Mammary epithelial cell (primary cell): ENCODE results near the gene FGG.

Experiments
- CTCF ChIP-seq, 2 donors: IDR thresholded peaks in 1 of 2; conservative IDR thresholded peaks in 1 of 2; 2 replicates each; pipeline ENCODE4 v1.5.1; 2011 to 2012; ENCODE audit warnings: inconsistent platforms in 2 of 2, low read length in 2 of 2, mild to moderate bottlenecking in 2 of 2, control low read depth in 1 of 2, low read depth in 1 of 2; ENCODE audit not compliant: insufficient read depth in 1 of 2; ENCODE audit errors: extremely low read depth in 1 of 2
- EZH2 ChIP-seq: IDR thresholded peaks from 2 replicates; pipeline ENCODE4 v1.6.1; 2012; ENCODE audit warnings: low read length, inconsistent platforms, borderline replicate concordance

GRCh38 chr4:154595807-154596206, 16.6 kb downstream of the FGG start:
- no peak for TF ChIP-seq EZH2
- no peak for TF ChIP-seq CTCF (conservative IDR thresholded peaks at IDR 0.05 in 1 of 2, IDR thresholded peaks at IDR 0.05 in 1 of 2; ENCODE audit: extremely low read depth in 1 of 2, insufficient read depth in 1 of 2, low read depth in 1 of 2, low read length in 2 of 2)
